Measurements from ENCODE around the gene MYO1G. TPM values are rescaled to one million over a fixed set of nuclear protein-coding genes. Genes with fewer than 3 reads are reported as not detected.
"Not testable (repeated sequence)": the region's sequence is repeated elsewhere in the genome, so short reads cannot be mapped to it uniquely, and the experiment has no call there.

Gene MYO1G
- total RNA-seq, 2 donors from 2014 or later: 3.1 to 3.5 TPM

DNA sequence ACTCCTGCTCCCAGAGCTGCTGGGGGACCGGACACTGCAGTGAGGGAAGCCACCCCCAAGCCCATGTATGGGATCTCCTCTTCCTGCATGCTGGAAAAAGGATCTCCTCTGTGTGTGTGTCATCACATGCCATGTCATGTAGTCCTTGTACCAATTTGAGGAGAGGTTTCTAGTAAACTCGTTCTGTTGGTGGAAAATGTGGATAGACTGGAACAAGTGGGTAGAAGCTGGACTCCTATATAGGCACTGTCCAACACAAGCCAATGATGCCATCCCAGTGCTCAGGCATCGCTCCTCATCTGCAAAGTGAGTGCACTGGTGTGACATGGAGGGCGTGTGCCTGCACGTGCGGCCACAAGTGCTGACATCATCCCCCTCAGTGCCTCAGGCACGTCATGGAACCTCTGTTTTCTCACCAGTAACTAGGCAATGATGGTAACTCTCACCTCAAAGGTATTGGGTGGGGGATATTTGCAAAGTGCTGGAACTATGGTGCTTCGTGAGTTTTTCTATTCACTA, 19.3 kb downstream of the MYO1G start:
- DNase-seq: no peak
- no peak for ATAC-seq
- intact Hi-C loops (cut with DNase I): no loop called here

- intact Hi-C loops (cut with DNase I): no loop called here
- ATAC-seq (no peak), DNase-seq (no peak)
These were observed 20.0 kb downstream of the MYO1G start for GRCh38 chr7:44958645-44959344.

DNA sequence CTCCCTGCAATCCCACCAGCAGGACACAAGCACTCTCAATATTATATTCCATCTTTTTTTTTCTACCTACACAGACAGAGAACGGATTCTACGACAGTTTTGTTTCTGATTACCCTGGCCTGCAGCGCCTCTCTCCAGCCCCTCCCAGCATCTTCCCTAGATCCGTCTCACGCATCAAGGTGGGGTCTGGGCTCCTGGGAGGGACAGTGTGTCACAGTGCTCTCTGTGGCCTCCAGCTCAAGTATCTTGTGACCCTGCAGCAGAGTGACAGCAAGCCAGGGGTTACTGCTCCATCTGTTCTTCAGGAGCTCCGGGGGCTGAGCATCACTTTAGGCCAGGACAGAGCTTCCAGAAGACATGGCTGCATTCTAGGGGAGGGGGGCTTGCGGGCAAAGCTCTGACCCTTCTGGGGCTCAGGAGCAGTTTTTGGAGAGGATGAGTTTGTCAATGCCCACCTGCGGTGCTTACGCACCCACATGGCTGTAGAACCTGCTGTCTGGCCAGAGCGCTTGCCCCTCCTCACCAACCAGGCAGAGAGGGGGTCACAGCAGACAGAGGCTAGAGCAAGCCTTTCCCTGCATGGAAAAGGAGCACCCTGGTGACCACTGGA, 22.6 kb downstream of the MYO1G start:
- intact Hi-C loops (cut with DNase I): no loop called here
- ATAC-seq (no peak), DNase-seq (no peak)

DNA sequence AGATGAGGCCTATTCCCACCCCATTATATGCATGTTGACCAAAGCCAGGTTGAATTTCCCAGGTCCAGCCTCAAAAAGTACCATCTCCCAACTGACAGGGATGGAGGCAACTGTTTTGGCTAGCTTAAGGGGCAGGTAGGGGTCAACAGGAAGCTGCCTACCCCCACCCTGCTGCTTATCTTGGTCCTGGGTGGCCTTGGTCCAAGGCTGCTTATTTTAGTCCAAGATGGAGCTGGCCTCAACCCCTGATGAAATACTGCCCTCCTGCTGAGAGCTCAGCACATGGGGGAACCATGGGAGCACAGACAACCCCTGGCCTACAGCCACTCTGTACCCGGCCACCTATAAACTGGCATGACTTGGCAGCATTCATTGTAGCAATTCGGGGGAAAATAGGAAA, 23.1 kb downstream of the MYO1G start:
- intact Hi-C loops (cut with DNase I): no loop called here
- no peak for ATAC-seq
- no peak for DNase-seq

- DNase-seq: no peak
- ATAC-seq: no peak
These were observed 25.7 kb downstream of the MYO1G start for GRCh38 chr7:44953156-44953555.

DNA sequence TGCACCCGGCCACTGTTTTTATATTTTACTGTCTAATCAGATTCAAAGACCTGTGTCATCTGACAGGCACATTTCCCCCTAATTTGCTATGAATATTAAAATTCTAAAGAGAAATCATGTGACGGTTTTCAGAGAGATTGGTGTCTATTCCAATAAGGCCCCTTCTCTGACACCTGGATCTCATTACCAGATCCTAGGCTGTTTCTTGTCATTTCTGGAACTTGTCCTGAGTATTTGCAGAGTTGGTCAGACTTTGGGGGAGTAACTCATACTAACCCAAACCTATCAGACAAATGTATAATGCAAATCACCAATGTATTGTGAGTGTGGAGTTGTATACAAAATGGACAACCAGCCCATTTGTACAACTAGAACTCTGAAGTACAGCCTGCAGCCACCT, 29.5 kb downstream of the MYO1G start:
- no peak for DNase-seq
- intact Hi-C loops (cut with DNase I): no loop called here
- ATAC-seq: no peak

More at GRCh38 chr7:44953156-44953555, 25.7 kb downstream of the MYO1G start:
- intact Hi-C loops (cut with DNase I): no loop called here

- ATAC-seq: no peak
- intact Hi-C loops (cut with DNase I): no loop called here
- DNase-seq: no peak
These were observed 33.3 kb downstream of the MYO1G start for GRCh38 chr7:44945479-44945878.

DNA sequence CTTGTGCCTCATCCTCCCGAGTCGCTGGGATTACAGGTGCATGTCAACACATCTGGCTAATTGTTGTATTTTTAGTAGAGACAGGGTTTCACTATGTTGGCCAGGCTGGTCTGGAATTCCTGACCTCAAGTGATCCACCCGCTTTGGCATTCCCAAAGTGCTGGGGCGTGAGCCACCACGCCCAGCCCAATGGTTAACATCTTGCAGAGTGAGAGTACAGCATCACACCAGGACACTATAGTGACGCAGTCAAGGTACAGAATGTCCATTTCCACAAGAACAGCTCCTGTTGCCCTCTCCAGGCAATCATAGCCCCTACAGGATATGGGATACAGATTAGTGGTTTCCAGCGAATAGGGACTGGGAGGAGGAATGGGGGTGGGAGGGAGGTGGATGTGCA, 34.0 kb downstream of the MYO1G start:
- DNase-seq (no peak), ATAC-seq (no peak)
- intact Hi-C loops (cut with DNase I): no loop called here

GRCh38 chr7:44943631-44944030, 35.2 kb downstream of the MYO1G start:
- DNase-seq: no peak
- no peak for ATAC-seq
- intact Hi-C loops (cut with DNase I): no loop called here

GRCh38 chr7:44937426-44937825, 41.4 kb downstream of the MYO1G start:
- intact Hi-C loops (cut with DNase I): no loop called here
- ATAC-seq (no peak), DNase-seq (no peak)

GRCh38 chr7:44936322-44936721, 42.5 kb downstream of the MYO1G start:
- DNase-seq (no peak), ATAC-seq (no peak)
- intact Hi-C loops (cut with DNase I): no loop called here

DNA sequence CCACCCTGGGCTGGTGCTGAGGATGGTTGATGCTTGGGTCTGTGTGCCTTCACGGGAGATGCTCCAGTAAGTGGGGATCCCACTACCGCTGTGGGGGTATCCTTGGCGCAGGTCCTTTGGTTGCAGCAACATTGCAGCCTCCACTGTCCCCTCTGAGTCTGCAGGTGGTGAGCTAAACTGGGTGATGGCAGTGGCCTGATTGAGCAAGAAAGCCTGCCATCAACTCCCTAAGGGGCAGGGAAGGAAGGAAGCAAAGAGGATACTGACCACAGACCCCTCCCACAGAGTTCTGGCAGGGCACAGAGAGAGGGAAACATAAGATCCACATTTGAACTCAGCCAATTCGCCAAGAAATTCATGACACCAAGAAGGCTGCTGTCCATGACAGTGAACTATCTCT, 43.2 kb downstream of the MYO1G start:
- no peak for ATAC-seq
- DNase-seq: no peak
- intact Hi-C loops (cut with DNase I): no loop called here

GRCh38 chr7:44935016-44935415, 43.8 kb downstream of the MYO1G start:
- intact Hi-C loops (cut with DNase I): no loop called here
- ATAC-seq (no peak), DNase-seq (no peak)

- intact Hi-C loops (cut with DNase I); ATAC-seq; DNase-seq: not testable (repeated sequence)
These were observed 44.3 kb downstream of the MYO1G start for GRCh38 chr7:44934510-44934909.

- DNase-seq (no peak), ATAC-seq (no peak)
- intact Hi-C loops (cut with DNase I): no loop called here
These were observed 47.9 kb downstream of the MYO1G start for GRCh38 chr7:44930921-44931320.

DNA sequence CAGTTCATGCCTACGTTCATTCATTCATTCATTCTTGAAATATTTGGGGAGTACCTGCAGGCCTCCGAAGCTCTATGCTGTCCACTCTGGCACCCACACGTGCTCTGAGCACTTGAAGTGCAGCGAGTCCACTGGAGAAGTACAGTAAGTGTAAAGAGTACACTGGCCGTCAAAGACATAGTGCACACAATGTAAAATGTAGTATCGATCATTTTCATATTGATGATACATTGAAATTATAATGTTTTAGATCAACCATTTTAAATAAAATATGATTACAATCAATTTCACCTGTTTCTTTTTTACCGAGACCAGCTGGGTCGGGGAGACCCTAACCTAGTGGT, 56.5 kb downstream of the MYO1G start:
- ATAC-seq (peak in 1 of 2 donors; percentile 7), DNase-seq (no peak)
- intact Hi-C loops (cut with DNase I): loop anchor here (1.0 to 5.0 kb wide), 2 partner anchors 65 to 335 kb away; no protein-coding TSS in a partner anchor

DNA sequence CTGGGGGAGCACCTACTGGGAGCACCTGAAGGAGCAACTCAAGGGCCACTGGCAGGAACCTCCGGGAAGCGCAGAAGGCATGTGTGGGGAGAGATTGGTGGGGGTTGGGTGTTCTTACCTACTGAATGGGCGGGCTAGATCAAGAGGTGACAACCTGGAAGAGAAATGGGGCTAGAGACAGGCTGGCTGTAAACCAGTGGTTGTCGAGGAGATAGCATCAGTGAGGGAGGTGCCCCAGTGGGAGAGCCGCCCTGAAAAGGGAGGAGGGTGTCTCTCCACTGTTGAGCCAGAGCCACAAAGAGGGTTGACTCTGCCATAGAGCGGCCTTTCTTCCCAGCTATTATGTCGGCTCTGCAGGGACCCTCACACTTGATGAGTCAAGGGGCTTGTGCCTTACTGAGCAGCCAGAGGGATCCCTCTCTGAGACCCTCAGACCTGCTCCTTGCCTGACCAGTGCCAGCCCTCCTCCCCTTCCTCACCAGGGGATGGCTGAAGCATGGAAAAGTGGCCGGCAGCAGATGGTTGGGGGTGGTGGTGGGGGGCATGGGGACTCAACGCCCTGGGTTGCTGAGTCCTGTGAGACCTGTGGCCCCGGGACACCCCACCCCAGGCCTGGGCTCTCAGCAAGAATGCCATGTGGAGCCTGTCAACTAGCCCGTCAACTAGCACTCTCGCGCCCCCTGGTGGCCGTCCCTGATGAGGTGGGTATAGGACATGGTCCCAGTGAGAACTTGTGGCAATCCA, 57.0 kb downstream of the MYO1G start:
- DNase-seq (peak; percentile 93), ATAC-seq (peak; percentile 98)
- intact Hi-C loops (cut with DNase I): loop anchor here (1.0 to 5.0 kb wide), 2 partner anchors 64 to 334 kb away; no protein-coding TSS in a partner anchor

- ATAC-seq (no peak), DNase-seq (no peak)
- intact Hi-C loops (cut with DNase I): loop anchor here (5.0 kb wide), 1 partner anchor 333 kb away; no protein-coding TSS in a partner anchor
These were observed 58.7 kb downstream of the MYO1G start for GRCh38 chr7:44920119-44920518.

- intact Hi-C loops (cut with DNase I): no loop called here
- ATAC-seq: no peak
- no peak for DNase-seq
These were observed 60.8 kb downstream of the MYO1G start for GRCh38 chr7:44918029-44918428.

DNA sequence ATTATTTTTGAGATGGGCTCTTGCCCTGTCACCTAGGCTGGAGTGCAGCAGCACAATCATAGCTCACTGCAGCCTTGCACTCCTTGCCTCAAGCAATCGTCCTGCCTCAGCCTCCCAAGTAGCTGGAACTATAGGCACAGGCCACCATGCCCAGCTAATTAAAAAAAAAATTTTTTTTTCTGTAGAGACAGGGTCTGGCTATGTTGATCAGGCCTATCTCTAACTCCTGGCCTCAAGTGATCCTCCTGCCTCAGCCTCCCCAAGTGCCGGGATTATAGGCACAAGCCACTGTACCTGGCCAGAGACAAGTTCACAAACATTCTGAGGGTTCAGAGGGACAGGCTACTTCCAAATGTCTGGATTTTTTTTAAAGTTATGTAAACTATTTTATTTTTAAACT, 61.4 kb downstream of the MYO1G start:
- ATAC-seq (no peak), DNase-seq (no peak)
- intact Hi-C loops (cut with DNase I): no loop called here

Measured in left cardiac atrium (tissue), 4 donors.